LNCAP (cell line): ENCODE results near the gene WDR31.

ENCODE experiments used
- CTCF ChIP-seq: fragments of 450-650 bp; IDR thresholded peaks from 2 replicates; pipeline ENCODE4 v1.5.1; 2017; ENCODE audit warnings: mild to moderate bottlenecking

The WDR31 gene

GRCh38 chr9:113289091-113289490, 51.0 kb downstream of the WDR31 start:
- TF ChIP-seq CTCF, result no peak

GRCh38 chr9:113281356-113281755, 58.7 kb downstream of the WDR31 start:
- no peak for TF ChIP-seq CTCF

GRCh38 chr9:113278840-113279239, 61.2 kb downstream of the WDR31 start:
- no peak for TF ChIP-seq CTCF

GRCh38 chr9:113275157-113276131, 64.6 kb downstream of the WDR31 start, which contains the start of the genes CDC26 and PRPF4:
CDC26 (minus strand) TSS chr9:113275572; CDS start chr9:113272507, 3,065 bp downstream.
PRPF4 (plus strand) TSS chr9:113275658; CDS start chr9:113275744, 86 bp downstream.
- no peak for TF ChIP-seq CTCF

- peak; percentile 82 for TF ChIP-seq CTCF
Observed at GRCh38 chr9:113274474-113275156, 65.5 kb downstream of the WDR31 start.

GRCh38 chr9:113269871-113270270, 70.2 kb downstream of the WDR31 start:
- TF ChIP-seq CTCF, result no peak

- TF ChIP-seq CTCF, result no peak
Observed at GRCh38 chr9:113269355-113269754, 70.7 kb downstream of the WDR31 start.
